Transverse colon (tissue), 4 donors: ENCODE data around the gene HIVEP2. TPM values are rescaled to one million over a fixed set of nuclear protein-coding genes. Genes with fewer than 3 reads are reported as not detected.

ENCODE experiments used
- DNase-seq: peaks from one replicate; pipeline ENCODE4 v3.0.0-alpha.2; 2019
- H3K27ac ChIP-seq, 4 donors: fragments of 200-600 bp; sonication (generic); 2 replicates each; pipeline ENCODE4 v1.5.1; 2016 to 2018; ENCODE audit warnings: inconsistent platforms in 4 of 4
- H3K27me3 ChIP-seq: fragments of 200-600 bp; sonication (generic); 2 replicates; pipeline ENCODE4 v1.5.1; 2017; ENCODE audit warnings: inconsistent platforms
- H3K36me3 ChIP-seq, 4 donors: fragments of 200-600 bp; sonication (generic); 2 replicates each; pipeline ENCODE4 v1.5.1; 2017 to 2019; ENCODE audit warnings: inconsistent platforms in 4 of 4
- H3K4me1 ChIP-seq, 4 donors: fragments of 200-600 bp; sonication (generic); 2 replicates each; pipeline ENCODE4 v1.5.1; 2017 to 2020; ENCODE audit warnings: inconsistent platforms in 4 of 4
- H3K4me3 ChIP-seq, 4 donors: fragments of 200-600 bp; sonication (generic); 1 replicate in 1 of 4; 2 replicates in 3 of 4; pipeline versions ENCODE4 v1.5.1 to v1.6.1; 2017 to 2019; ENCODE audit warnings: inconsistent platforms in 4 of 4
- H3K9me3 ChIP-seq, 2 donors: fragments of 200-600 bp; sonication (generic); 2 replicates each; pipeline ENCODE4 v1.5.1; 2017 to 2019; ENCODE audit warnings: inconsistent platforms in 2 of 2
- CTCF ChIP-seq, 5 experiments: fragments of 200-600 bp in 3 of 5; fragments of 450-650 bp in 2 of 5; sonication (generic) in 3 of 5; IDR thresholded peaks; 1 replicate in 2 of 5; 2 replicates in 3 of 5; pipeline ENCODE4 v1.5.1; 2016 to 2017; ENCODE audit warnings: antibody characterized with exemption in 5 of 5, inconsistent platforms in 3 of 5, mild to moderate bottlenecking in 2 of 5, moderate library complexity in 1 of 5
- EP300 ChIP-seq: sonication (generic); formaldehyde crosslinking; IDR thresholded peaks from one replicate; pipeline ENCODE4 v1.6.1; 2017; ENCODE audit warnings: antibody characterized with exemption, low read depth
- POLR2A ChIP-seq: fragments of 450-650 bp; IDR thresholded peaks from one replicate; pipeline ENCODE4 v1.6.1; 2016; ENCODE audit warnings: antibody characterized with exemption, mild to moderate bottlenecking, moderate library complexity
- POLR2AphosphoS5 ChIP-seq, 3 donors: sonication (generic); formaldehyde crosslinking; IDR thresholded peaks; one replicate each; pipeline ENCODE4 v1.6.1; 2016; ENCODE audit warnings: antibody characterized with exemption in 3 of 3
- WGBS, 2 donors: methylation state at CpG; one replicate each; pipeline ENCODE4 v1.1.5; 2018; ENCODE audit warnings: low coverage in 1 of 2; 5-methylcytosine and 5-hydroxymethylcytosine counted together
- in situ Hi-C, 4 donors: fragments of 200-750 bp; cut with MboI; loops; one replicate each; pipeline versions ENCODE4 v1.15.0 to v1.15.1; 2017; ENCODE audit warnings: low sequenced_read_pairs in 3 of 4, low pct_ligation_motif_present in 1 of 4, low pct_unique_long_range_greater_than_20kb in 1 of 4
- intact Hi-C: fragments of 100-400 bp; cut with DNase I; formaldehyde crosslinking; loops from one replicate; pipeline ENCODE4 v1.15.1; 2023; ENCODE audit warnings: low total_unique reads
- total RNA-seq, 4 donors: library from RNA; depleted of rRNA; stranded (reverse); fragments of >200 nt; gene quantifications; one replicate each; pipeline ENCODE4 v1.1.0, GENCODE V29; 2016

The HIVEP2 gene
- total RNA-seq, 4 donors from 2014 or later, result 10.0 to 22.5 (median 13.7) TPM

GRCh38 chr6:142878407-142878806, 66.6 kb downstream of the HIVEP2 start:
- in situ Hi-C loops, result no loop called here
- TF ChIP-seq POLR2A (no peak), CTCF (IDR thresholded peaks at IDR 0.05) (no peak), EP300 (no peak), POLR2AphosphoS5 (IDR thresholded peaks at IDR 0.05) (no peak)
- no peak overlapping the region for H3K4me3 ChIP-seq
- no peaks in the 10 kb centered on the region for H3K36me3 ChIP-seq
- WGBS, 2 donors, result 82 to 89% methylated on average over 3 of the region's 3 CpGs
- no peaks in the 10 kb centered on the region for H3K27me3 ChIP-seq
- peaks cover 0 to 12% (median 6%) of the 10 kb centered on the region in 4 donors for H3K4me1 ChIP-seq
- intact Hi-C loops, result no loop called here
- no peak for DNase-seq
- H3K27ac ChIP-seq, result no peak overlapping the region
- no peaks in the 10 kb centered on the region for H3K9me3 ChIP-seq

DNA sequence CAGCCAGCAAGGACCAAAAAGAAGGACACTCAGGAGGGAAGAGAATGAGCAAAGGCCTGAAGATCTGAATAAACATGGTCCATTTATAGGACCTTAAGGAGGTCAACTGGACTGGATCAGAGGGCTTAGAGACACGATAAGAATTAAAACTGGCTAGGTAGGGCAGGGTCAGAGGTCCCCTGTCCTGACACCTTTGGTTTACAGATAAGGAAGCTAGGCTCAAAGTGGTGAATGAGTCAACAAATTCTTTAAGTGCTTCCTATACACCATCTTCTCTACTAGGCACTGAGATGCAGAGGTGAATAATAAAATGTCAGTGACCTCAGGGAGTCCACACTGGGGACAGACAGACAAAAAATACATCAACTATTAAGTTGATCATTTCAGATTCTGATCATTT, 70.3 kb downstream of the HIVEP2 start:
- DNase-seq, result no peak
- H3K4me3 ChIP-seq, result no peak overlapping the region
- H3K36me3 ChIP-seq, result no peaks in the 10 kb centered on the region
- TF ChIP-seq CTCF (IDR thresholded peaks at IDR 0.05) (no peak), POLR2AphosphoS5 (IDR thresholded peaks at IDR 0.05) (no peak), POLR2A (no peak), EP300 (no peak)
- in situ Hi-C loops, result no loop called here
- peaks cover 5 to 33% (median 22%) of the 10 kb centered on the region in 4 donors for H3K4me1 ChIP-seq
- intact Hi-C loops, result no loop called here
- H3K27me3 ChIP-seq, result no peaks in the 10 kb centered on the region
- no peaks in the 10 kb centered on the region for H3K9me3 ChIP-seq
- H3K27ac ChIP-seq, result no peak overlapping the region
- WGBS, 2 donors, result 42 to 45% methylated on average over 1 of the region's 1 CpG

- in situ Hi-C loops, result no loop called here
Measured at GRCh38 chr6:142872376-142872775, 72.6 kb downstream of the HIVEP2 start.

GRCh38 chr6:142871910-142872331, 73.1 kb downstream of the HIVEP2 start:
- H3K27ac ChIP-seq, result peak overlapping the region; percentile 52 to 68 (median 64)
- DNase-seq, result peak; percentile 59
- H3K9me3 ChIP-seq, result no peaks in the 10 kb centered on the region
- H3K36me3 ChIP-seq, result no peaks in the 10 kb centered on the region
- intact Hi-C loops, result no loop called here
- TF ChIP-seq POLR2AphosphoS5 (IDR thresholded peaks at IDR 0.05), result peak in 1 of 3 donors; percentile 21
- TF ChIP-seq POLR2A, result no peak
- no peaks in the 10 kb centered on the region for H3K27me3 ChIP-seq
- no peak overlapping the region for H3K4me3 ChIP-seq
- in situ Hi-C loops, result no loop called here
- WGBS, 2 donors, result 27 to 34% methylated on average over 2 to 4 of the region's 4 CpGs
- peaks cover 5 to 43% (median 33%) of the 10 kb centered on the region in 4 donors for H3K4me1 ChIP-seq

More at GRCh38 chr6:142872376-142872775, 72.6 kb downstream of the HIVEP2 start:
- Histone ChIP-seq H3K27me3 (no peaks in the 10 kb centered on the region), H3K9me3 (no peaks in the 10 kb centered on the region), H3K36me3 (no peaks in the 10 kb centered on the region), H3K4me1 (peaks cover 5 to 43% (median 33%) of the 10 kb centered on the region in 4 donors), H3K27ac (peak overlapping the region; percentile 52 to 68 (median 64)), H3K4me3 (no peak overlapping the region)
- DNase-seq, result peak; percentile 33
- TF ChIP-seq POLR2A (no peak), EP300 (no peak), CTCF (IDR thresholded peaks at IDR 0.05) (no peak), POLR2AphosphoS5 (IDR thresholded peaks at IDR 0.05) (no peak)
- intact Hi-C loops, result no loop called here
- WGBS, 2 donors, result 38 to 56% methylated on average over 3 of the region's 3 CpGs
